HepG2 (cell line): ENCODE measurements around the gene VDAC2. TPM values are rescaled to one million over a fixed set of nuclear protein-coding genes. Genes with fewer than 3 reads are reported as not detected.

Experiments used
- CEBPG ChIP-seq: IDR thresholded peaks from 2 replicates; pipeline ENCODE4 v1.6.1; 2016
- DR1 ChIP-seq: sonication (generic); formaldehyde crosslinking; IDR thresholded peaks from 2 replicates; pipeline ENCODE4 v1.8.0; 2021; ENCODE audit warnings: mild to moderate bottlenecking, missing genetic modification reagents, inconsistent platforms
- DRAP1 ChIP-seq: IDR thresholded peaks from 2 replicates; pipeline ENCODE4 v1.6.1; 2016; ENCODE audit warnings: missing genetic modification reagents, missing compliant biosample characterization
- KIAA2018 ChIP-seq: sonication (generic); formaldehyde crosslinking; IDR thresholded peaks from 2 replicates; pipeline ENCODE4 v1.5.0; 2020; ENCODE audit warnings: mild to moderate bottlenecking, missing genetic modification reagents, borderline replicate concordance
- MAFF ChIP-seq: IDR thresholded peaks from 2 replicates; pipeline ENCODE4 v1.6.1; 2011; ENCODE audit warnings: low read depth, low read length, improper control_type of control experiment
- MED1 ChIP-seq: sonication (generic); formaldehyde crosslinking; IDR thresholded peaks from 2 replicates; pipeline ENCODE4 v1.4.0; 2020; ENCODE audit warnings: missing genetic modification reagents
- NAIF1 ChIP-seq: sonication (generic); formaldehyde crosslinking; IDR thresholded peaks from 2 replicates; pipeline ENCODE4 v1.5.0; 2020; ENCODE audit warnings: mild to moderate bottlenecking, missing genetic modification reagents, borderline replicate concordance
- NCOA1 ChIP-seq: sonication (generic); formaldehyde crosslinking; IDR thresholded peaks from 2 replicates; pipeline ENCODE4 v1.9.0; 2021; ENCODE audit warnings: missing genetic modification reagents
- SMAD1 ChIP-seq: sonication (generic); formaldehyde crosslinking; IDR thresholded peaks from 2 replicates; pipeline ENCODE4 v1.4.0; 2020; ENCODE audit warnings: missing genetic modification reagents, low read depth, mild to moderate bottlenecking, borderline replicate concordance
- TFDP1 ChIP-seq: IDR thresholded peaks from 2 replicates; pipeline ENCODE4 v1.6.1; 2016; ENCODE audit warnings: missing compliant biosample characterization, missing genetic modification reagents, borderline replicate concordance
- TRAFD1 ChIP-seq: sonication (generic); formaldehyde crosslinking; IDR thresholded peaks from 2 replicates; pipeline ENCODE4 v1.5.1; 2020; ENCODE audit warnings: missing genetic modification reagents, mild to moderate bottlenecking, borderline replicate concordance
- ZBTB25 ChIP-seq: IDR thresholded peaks from 2 replicates; pipeline ENCODE4 v1.6.1; 2018; ENCODE audit warnings: missing genetic modification reagents
- ZNF121 ChIP-seq: sonication (generic); formaldehyde crosslinking; IDR thresholded peaks from 2 replicates; pipeline ENCODE4 v1.5.0; 2020; ENCODE audit warnings: mild to moderate bottlenecking, missing genetic modification reagents
- ZNF331 ChIP-seq: sonication (generic); formaldehyde crosslinking; IDR thresholded peaks from 2 replicates; pipeline ENCODE4 v1.4.0; 2020; ENCODE audit warnings: missing genetic modification reagents
- ZNF354B ChIP-seq: sonication (generic); formaldehyde crosslinking; IDR thresholded peaks from 2 replicates; pipeline ENCODE4 v1.8.0; 2022; ENCODE audit warnings: mild to moderate bottlenecking, missing genetic modification reagents
- ZNF678 ChIP-seq: sonication (generic); formaldehyde crosslinking; IDR thresholded peaks from 2 replicates; pipeline ENCODE4 v1.4.0; 2020; ENCODE audit warnings: mild to moderate bottlenecking, missing genetic modification reagents
- polyA plus RNA-seq, 8 experiments: library from polyadenylated mRNA; depleted of rRNA in 3 of 8; stranded (reverse) in 7 of 8; unstranded in 1 of 8; fragments of >200 nt; fragmentation: Illumina TruSeq in 4 of 8; extraction: Trizol in 4 of 8; gene quantifications; 2 replicates each; pipeline versions ENCODE4 v1.2.1 to v1.2.3, GENCODE V29; 2011 to 2016; ENCODE audit warnings: low read depth in 4 of 8, missing spikeins in 1 of 8, mixed read lengths in 1 of 8; ENCODE audit not compliant: insufficient read depth in 1 of 8
- total RNA-seq, 5 experiments: library from RNA; depleted of rRNA; stranded (reverse); fragments of >200 nt; fragmentation: Illumina TruSeq; extraction: Trizol; gene quantifications; 2 replicates each; pipeline ENCODE4 v1.2.3, GENCODE V29; 2016; ENCODE audit warnings: low read depth in 1 of 5

Gene VDAC2
- total and polyA plus RNA-seq, 2 of the 13 experiments (the other 11 are each of a cell fraction or from before 2014, with no cell fraction given), result 67.9 to 222 TPM

- TF ChIP-seq KIAA2018 (CRISPR knock-in tag) (no peak), NAIF1 (no peak), DR1 (CRISPR knock-in tag) (peak; percentile 13; the same call in 1 of the 2 replicates), NCOA1 (CRISPR knock-in tag) (peak; percentile 48; the same call in 1 of the 2 replicates), ZNF678 (CRISPR knock-in tag) (no peak), TRAFD1 (no peak), MAFF (no peak), ZNF121 (CRISPR knock-in tag) (peak; percentile 88), ZBTB25 (CRISPR knock-in tag) (peak; percentile 56; the same call in 1 of the 2 replicates), SMAD1 (CRISPR knock-in tag) (peak; percentile 77; the same call in 1 of the 2 replicates), MED1 (CRISPR knock-in tag) (peak; percentile 63), TFDP1 (CRISPR knock-in tag) (peak; percentile 48; the same call in 1 of the 2 replicates), DRAP1 (CRISPR knock-in tag) (no peak), CEBPG (CRISPR knock-in tag) (0 out of 2 replicates have a peak, but pooled peaks have one; percentile 20), ZNF331 (CRISPR knock-in tag) (peak; percentile 12; the same call in 1 of the 2 replicates), ZNF354B (CRISPR knock-in tag) (no peak)
Measured at GRCh38 chr10:75235375-75236177, 25.0 kb downstream of the VDAC2 start, which contains the start of gene COMTD1 (continued).
